ENCODE results near the gene ANKS1B. TPM values are rescaled to one million over a fixed set of nuclear protein-coding genes. Genes with fewer than 3 reads are reported as not detected.

ANKS1B gene
- total and polyA plus RNA-seq, 2 experiments from 2014 or later = 1.8 to 1.9 TPM

- Histone ChIP-seq H3K4me1 (ENCODE audit: low read depth) (no peaks in the 10 kb centered on the region), H3K4me3 (no peak overlapping the region), H3K27ac (no peak overlapping the region), H3K9me3 (ENCODE audit: low read depth) (no peaks in the 10 kb centered on the region), H3K36me3 (no peaks in the 10 kb centered on the region), H3K27me3 (no peaks in the 10 kb centered on the region)
- no peak for TF ChIP-seq CTCF (IDR thresholded peaks at IDR 0.05; ENCODE audit: low read depth, low read length)
- no peak for DNase-seq (ENCODE audit: low read depth in 1 of 2, low spot score in 1 of 2)
Measured at GRCh38 chr12:99935608-99936007, 49.1 kb downstream of the ANKS1B start.

- Histone ChIP-seq H3K4me3 (no peak overlapping the region), H3K9me3 (ENCODE audit: low read depth) (no peaks in the 10 kb centered on the region), H3K36me3 (no peaks in the 10 kb centered on the region), H3K27ac (no peak overlapping the region), H3K27me3 (no peaks in the 10 kb centered on the region), H3K4me1 (ENCODE audit: low read depth) (no peaks in the 10 kb centered on the region)
- no peak for DNase-seq (ENCODE audit: low read depth in 1 of 2, low spot score in 1 of 2)
- no peak for TF ChIP-seq CTCF (IDR thresholded peaks at IDR 0.05; ENCODE audit: low read depth, low read length)
Measured at GRCh38 chr12:99926511-99927169, 58.1 kb downstream of the ANKS1B start.

GRCh38 chr12:99920353-99920960 lies 64.3 kb downstream of the ANKS1B start:
- no peaks in the 10 kb centered on the region for H3K36me3 ChIP-seq
- H3K4me1 ChIP-seq (ENCODE audit: low read depth) = no peaks in the 10 kb centered on the region
- no peak for DNase-seq (ENCODE audit: low read depth in 1 of 2, low spot score in 1 of 2)
- H3K27ac ChIP-seq = no peak overlapping the region
- H3K4me3 ChIP-seq = no peak overlapping the region
- TF ChIP-seq CTCF (IDR thresholded peaks at IDR 0.05; ENCODE audit: low read depth, low read length) = no peak
- H3K27me3 ChIP-seq = no peaks in the 10 kb centered on the region
- H3K9me3 ChIP-seq (ENCODE audit: low read depth) = no peaks in the 10 kb centered on the region

GRCh38 chr12:99917711-99918402 lies 66.9 kb downstream of the ANKS1B start:
- Histone ChIP-seq H3K36me3 (no peaks in the 10 kb centered on the region), H3K27me3 (no peaks in the 10 kb centered on the region), H3K27ac (no peak overlapping the region), H3K9me3 (ENCODE audit: low read depth) (no peaks in the 10 kb centered on the region), H3K4me1 (ENCODE audit: low read depth) (peaks cover 4% of the 10 kb centered on the region), H3K4me3 (no peak overlapping the region)
- peak in 1 of 2 donors; percentile 34 for DNase-seq (ENCODE audit: low read depth in 1 of 2, low spot score in 1 of 2)
- TF ChIP-seq CTCF (IDR thresholded peaks at IDR 0.05; ENCODE audit: low read depth, low read length) = no peak

GRCh38 chr12:99916555-99916954 lies 68.2 kb downstream of the ANKS1B start:
- Histone ChIP-seq H3K27me3 (no peaks in the 10 kb centered on the region), H3K4me3 (no peak overlapping the region), H3K4me1 (ENCODE audit: low read depth) (peaks cover 4% of the 10 kb centered on the region), H3K9me3 (ENCODE audit: low read depth) (no peaks in the 10 kb centered on the region), H3K36me3 (no peaks in the 10 kb centered on the region), H3K27ac (no peak overlapping the region)
- no peak for TF ChIP-seq CTCF (IDR thresholded peaks at IDR 0.05; ENCODE audit: low read depth, low read length)
- peak in 1 of 2 donors; percentile 2 for DNase-seq (ENCODE audit: low read depth in 1 of 2, low spot score in 1 of 2)
